Thyroid gland (tissue), 4 donors: ENCODE measurements around the gene ERFL.
"Not testable (repeated sequence)": the region's sequence is repeated elsewhere in the genome, so short reads cannot be mapped to it uniquely, and the experiment has no call there.

Experiments
- CTCF ChIP-seq, 6 experiments: fragments of 200-600 bp in 3 of 6; fragments of 450-650 bp in 3 of 6; sonication (generic) in 3 of 6; IDR thresholded peaks; one replicate each; pipeline ENCODE4 v1.5.1; 2016 to 2019; ENCODE audit warnings: antibody characterized with exemption in 6 of 6, mild to moderate bottlenecking in 2 of 6, inconsistent platforms in 1 of 6, moderate library complexity in 1 of 6
- POLR2A ChIP-seq, 2 donors: fragments of 450-650 bp; IDR thresholded peaks; one replicate each; pipeline ENCODE4 v1.6.1; 2017; ENCODE audit warnings: antibody characterized with exemption in 2 of 2, mild to moderate bottlenecking in 2 of 2, moderate library complexity in 1 of 2

DNA sequence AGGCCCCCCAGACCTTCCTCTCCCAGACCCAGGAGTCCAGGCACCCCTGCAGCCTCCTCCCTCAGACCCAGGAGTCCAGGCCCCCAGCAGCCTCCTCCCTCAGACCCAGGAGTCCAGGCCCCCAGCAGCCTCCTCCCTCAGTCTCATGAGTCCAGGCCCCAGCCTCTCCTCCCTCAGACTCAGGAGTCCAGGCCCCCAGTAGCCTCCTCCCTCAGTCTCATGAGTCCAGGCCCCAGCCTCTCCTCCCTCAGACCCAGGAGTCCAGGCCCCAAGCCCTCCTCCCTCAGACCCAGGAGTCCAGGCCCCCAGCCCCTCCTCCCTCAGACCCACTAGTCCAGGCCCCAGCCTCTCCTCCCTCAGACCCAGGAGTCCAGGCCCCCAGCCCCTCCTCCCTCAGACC is 11.0 kb upstream of the ERFL start:
- not testable (repeated sequence) for TF ChIP-seq CTCF, POLR2A (IDR thresholded peaks at IDR 0.05)
